NCI-H345 treated with DMSO at 0.1 percent for 48 hours (cell line): Measurements from ENCODE around the gene SALL2.

Experiments used
- DNase-seq: peaks from one replicate; lab custom pipeline; 2025; ENCODE audit not compliant: unreplicated experiment; lab: John Stamatoyannopoulos, UW

Gene SALL2

DNA sequence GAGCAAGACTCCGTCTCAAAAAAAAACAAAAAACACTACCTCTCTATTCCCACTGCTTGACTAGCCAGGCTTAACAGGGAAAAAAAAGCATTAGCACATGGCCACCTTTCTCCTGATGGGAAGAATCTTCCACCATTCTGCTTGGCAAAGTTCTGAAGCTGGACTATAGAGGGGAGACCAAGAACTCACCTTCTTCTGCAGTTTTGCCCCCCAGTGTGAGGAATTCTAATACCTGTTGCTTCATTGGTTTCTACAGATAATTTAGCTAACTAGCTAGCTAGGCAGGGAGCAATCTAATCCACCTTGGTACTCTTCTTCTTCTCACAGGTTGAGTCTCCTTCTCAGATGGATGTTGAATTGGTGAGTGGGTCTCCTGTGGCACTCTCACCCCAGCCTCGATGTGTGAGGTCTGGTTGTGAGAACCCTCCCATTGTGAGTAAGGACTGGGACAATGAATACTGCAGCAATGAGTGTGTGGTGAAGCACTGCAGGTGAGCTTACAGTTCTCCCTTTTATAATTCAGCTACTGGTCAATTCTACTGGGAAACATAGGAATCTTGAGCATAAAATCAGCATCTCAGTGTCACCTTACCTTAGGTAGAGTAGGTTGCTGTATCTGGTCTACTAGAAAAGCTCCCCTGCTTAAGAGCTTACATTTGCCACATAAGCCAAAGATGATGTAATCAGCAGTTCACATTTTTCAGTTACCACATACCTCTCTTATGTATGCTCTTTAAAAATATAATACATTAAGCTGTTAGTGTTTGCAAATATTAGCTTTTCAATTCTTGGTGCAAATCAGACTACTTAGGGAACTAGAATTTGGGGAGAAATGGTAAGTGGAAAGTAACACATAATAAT is 31.0 kb downstream of the SALL2 start:
- DNase-seq: no peak

DNA sequence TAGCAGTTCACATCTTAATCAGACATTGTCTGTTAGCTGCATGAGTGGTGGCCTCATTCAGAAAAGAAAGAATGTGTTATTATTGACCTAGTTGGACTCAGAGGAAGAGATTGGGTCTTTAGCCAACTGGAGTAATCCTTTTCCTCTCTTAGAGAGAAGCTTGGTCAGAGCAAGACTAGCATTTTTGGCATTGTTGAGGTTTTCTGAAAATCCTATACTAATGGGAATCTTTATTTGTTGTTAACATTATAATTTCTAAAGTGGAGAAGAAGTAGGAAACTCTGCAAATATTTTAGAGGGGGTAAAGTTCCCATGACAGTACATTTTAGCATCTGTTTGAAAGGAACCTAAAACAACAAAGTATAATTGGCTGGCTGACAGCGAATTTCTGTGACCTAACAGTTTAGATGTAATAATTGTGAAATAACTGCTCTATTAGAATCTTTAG is 39.5 kb downstream of the SALL2 start:
- no peak for DNase-seq

- peak; percentile 98 for DNase-seq
Observed at GRCh38 chr14:21476925-21477681, 49.0 kb downstream of the SALL2 start, which contains the start of the genes RAB2B and TOX4. RAB2B (minus strand) TSS chr14:21476959; CDS start chr14:21476872, 87 bp downstream. TOX4 (plus strand) TSS chr14:21477195; CDS start chr14:21477279, 84 bp downstream.

- DNase-seq: no peak
Observed at GRCh38 chr14:21476523-21476924, 49.6 kb downstream of the SALL2 start.

DNA sequence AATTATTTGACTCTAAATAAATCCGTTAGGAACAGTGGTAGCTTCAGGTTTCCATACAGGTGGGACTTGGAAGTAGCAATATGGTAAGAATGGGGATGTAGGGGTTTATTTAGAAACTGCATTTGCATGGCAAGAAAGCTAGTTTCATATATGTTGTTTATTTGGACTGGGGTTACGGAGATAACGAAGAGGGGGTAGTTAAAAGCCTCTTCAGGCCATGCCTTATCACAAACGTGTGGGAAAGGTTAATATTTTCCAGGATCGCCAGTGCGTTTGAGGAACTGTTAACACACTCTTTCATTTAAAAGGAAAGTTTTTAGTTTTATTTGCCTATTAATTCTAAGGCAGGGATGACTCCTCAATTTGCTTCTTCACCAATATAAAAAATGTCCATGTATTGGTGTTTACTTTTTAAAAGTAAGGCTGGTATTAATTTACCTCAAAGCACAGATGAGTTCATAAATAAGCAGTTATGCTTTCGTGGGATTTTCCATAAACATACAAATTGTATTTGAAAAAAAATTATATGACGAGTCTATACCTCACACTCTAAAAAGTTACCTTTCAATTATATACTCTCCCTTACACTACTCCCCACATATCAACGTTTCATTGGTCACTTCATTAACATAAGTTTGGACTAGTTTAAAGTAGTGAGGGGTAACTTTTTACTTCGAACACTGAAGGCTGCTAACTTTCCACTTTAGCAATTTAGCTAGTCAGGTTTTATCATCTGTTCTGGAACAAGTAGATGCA is 50.2 kb downstream of the SALL2 start:
- DNase-seq: no peak
